GM21717 (cell line): ENCODE results near the gene P2RX3.
"Not testable (repeated sequence)": the region's sequence is repeated elsewhere in the genome, so short reads cannot be mapped to it uniquely, and the experiment has no call there.

Experiments used
- ATAC-seq: cut with Tn5 transposase; IDR thresholded peaks from one replicate; pipeline ENCODE4 v1.9.1; 2021; ENCODE audit warnings: mild to moderate bottlenecking, moderate library complexity; ENCODE audit not compliant: unreplicated experiment

P2RX3 gene

GRCh38 chr11:57348052-57348451 is 9.9 kb downstream of the P2RX3 start:
- ATAC-seq = no peak

- no peak for ATAC-seq
These were observed 10.6 kb downstream of the P2RX3 start for GRCh38 chr11:57348636-57349313.

GRCh38 chr11:57349491-57350274 is 11.5 kb downstream of the P2RX3 start:
- no peak for ATAC-seq

GRCh38 chr11:57353036-57353435 is 14.9 kb downstream of the P2RX3 start:
- ATAC-seq = no peak

- no peak for ATAC-seq
These were observed 15.3 kb downstream of the P2RX3 start for GRCh38 chr11:57353446-57353845.

GRCh38 chr11:57353852-57354251 is 15.7 kb downstream of the P2RX3 start:
- no peak for ATAC-seq

GRCh38 chr11:57354699-57355098 is 16.5 kb downstream of the P2RX3 start:
- ATAC-seq = no peak

GRCh38 chr11:57356268-57356667 is 18.1 kb downstream of the P2RX3 start:
- no peak for ATAC-seq

- ATAC-seq = no peak
These were observed 19.2 kb downstream of the P2RX3 start for GRCh38 chr11:57357310-57357709.

- ATAC-seq = no peak
These were observed 19.7 kb downstream of the P2RX3 start for GRCh38 chr11:57357856-57358255.

GRCh38 chr11:57358543-57358961 is 20.4 kb downstream of the P2RX3 start:
- ATAC-seq = no peak

GRCh38 chr11:57358991-57359390 is 20.8 kb downstream of the P2RX3 start:
- ATAC-seq = no peak

GRCh38 chr11:57359396-57359795 is 21.2 kb downstream of the P2RX3 start:
- no peak for ATAC-seq

- ATAC-seq = no peak
These were observed 21.9 kb downstream of the P2RX3 start for GRCh38 chr11:57359896-57360690.

- no peak for ATAC-seq
These were observed 22.8 kb downstream of the P2RX3 start for GRCh38 chr11:57360991-57361390.

GRCh38 chr11:57361420-57361819 is 23.3 kb downstream of the P2RX3 start:
- not testable (repeated sequence) for ATAC-seq

GRCh38 chr11:57361926-57362325 is 23.8 kb downstream of the P2RX3 start:
- no peak for ATAC-seq

- no peak for ATAC-seq
These were observed 25.3 kb downstream of the P2RX3 start for GRCh38 chr11:57363131-57364080.

GRCh38 chr11:57364851-57365660 is 26.9 kb downstream of the P2RX3 start:
- no peak for ATAC-seq
